ENCODE measurements around the gene SF3B2.
"Not testable (repeated sequence)": the region's sequence is repeated elsewhere in the genome, so short reads cannot be mapped to it uniquely, and the experiment has no call there.

SF3B2 gene

DNA sequence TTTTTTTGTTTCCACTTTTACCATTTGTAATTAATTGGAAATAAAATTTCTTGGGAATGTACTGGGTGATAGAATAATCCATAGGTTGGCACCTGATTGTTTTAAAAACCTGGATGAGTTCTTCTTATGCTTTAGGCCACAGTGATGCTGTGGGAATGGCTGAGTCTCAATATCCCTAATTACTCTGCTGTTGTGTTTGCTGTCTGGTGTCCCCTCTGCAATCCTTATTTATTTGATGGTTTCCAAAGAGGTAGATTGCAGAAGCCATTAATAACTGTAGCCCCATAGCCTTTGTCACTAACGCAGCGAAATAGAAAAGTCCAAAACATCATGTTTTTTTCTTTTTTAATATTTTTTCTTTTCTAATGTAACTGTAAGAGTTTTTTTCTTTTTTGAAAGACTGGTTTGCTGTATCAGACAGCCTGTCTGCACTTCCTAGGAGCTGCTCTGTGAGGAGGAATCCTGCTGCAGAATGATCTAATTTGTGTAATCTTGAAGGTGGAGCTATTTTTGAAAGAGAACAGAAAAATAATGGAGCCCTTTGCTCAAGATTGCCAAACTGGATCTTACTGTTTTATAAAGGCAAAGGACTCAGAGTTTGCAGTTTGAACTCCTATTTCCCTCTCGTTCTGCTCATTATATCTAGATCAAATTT, 32.8 kb downstream of the SF3B2 start:
- no peak overlapping the region for H3K27ac ChIP-seq
- peaks cover 39% of the 10 kb centered on the region for H3K4me1 ChIP-seq (ENCODE audit: low read depth, poor library complexity, severe bottlenecking)
- TF ChIP-seq, protein P1, sequence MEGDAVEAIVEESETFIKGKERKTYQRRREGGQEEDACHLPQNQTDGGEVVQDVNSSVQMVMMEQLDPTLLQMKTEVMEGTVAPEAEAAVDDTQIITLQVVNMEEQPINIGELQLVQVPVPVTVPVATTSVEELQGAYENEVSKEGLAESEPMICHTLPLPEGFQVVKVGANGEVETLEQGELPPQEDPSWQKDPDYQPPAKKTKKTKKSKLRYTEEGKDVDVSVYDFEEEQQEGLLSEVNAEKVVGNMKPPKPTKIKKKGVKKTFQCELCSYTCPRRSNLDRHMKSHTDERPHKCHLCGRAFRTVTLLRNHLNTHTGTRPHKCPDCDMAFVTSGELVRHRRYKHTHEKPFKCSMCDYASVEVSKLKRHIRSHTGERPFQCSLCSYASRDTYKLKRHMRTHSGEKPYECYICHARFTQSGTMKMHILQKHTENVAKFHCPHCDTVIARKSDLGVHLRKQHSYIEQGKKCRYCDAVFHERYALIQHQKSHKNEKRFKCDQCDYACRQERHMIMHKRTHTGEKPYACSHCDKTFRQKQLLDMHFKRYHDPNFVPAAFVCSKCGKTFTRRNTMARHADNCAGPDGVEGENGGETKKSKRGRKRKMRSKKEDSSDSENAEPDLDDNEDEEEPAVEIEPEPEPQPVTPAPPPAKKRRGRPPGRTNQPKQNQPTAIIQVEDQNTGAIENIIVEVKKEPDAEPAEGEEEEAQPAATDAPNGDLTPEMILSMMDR (conservative IDR thresholded peaks at IDR 0.05; ENCODE audit: low read depth, low read length) = no peak

DNA sequence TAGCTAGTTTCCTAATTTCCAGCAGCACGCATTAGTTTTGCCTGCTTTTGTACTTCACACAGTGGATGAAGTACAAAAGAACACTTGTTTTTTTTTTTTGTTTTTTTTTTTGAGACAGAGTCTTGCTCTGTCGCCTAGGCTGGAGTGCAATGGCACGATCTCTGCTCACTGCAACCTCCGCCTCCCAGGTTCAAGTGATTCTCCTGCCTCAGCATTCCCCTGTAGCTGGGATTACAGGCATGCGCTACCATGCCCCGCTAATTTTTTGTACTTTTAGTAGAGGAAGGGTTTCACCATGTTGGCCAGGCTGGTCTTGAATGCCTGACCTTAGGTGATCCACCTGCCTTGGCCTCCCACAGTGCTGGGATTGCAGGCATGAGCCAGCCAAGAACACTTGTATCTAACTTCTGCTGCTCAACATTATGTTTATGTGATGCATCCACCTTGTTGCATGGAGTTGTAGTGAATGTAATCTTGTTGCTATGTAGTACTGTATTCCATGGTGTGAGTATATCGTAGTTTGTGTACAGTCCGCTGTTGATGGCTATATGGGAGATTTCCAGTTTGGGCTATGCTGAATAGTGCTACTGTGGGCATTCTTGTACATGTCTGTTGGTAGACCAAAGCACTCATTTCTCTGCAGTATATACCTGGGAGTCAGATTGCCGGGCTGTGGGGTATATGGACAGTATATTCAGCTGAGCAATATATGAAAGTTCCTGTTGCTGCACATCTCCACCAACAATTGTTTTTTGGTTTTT, 35.2 kb downstream of the SF3B2 start:
- Histone ChIP-seq H3K9ac (no peak overlapping the region), H3K4me3 (IDR thresholded peaks at IDR 0.05; ENCODE audit: insufficient read depth, low read depth, low read length) (no peak overlapping the region), H3K27ac (no peak overlapping the region), H3K79me2 (ENCODE audit: insufficient read depth, low read depth) (peaks cover 42% of the 10 kb centered on the region; the same call in 1 of the 2 replicates), H3K4me2 (no peak overlapping the region), H3K36me3 (ENCODE audit: insufficient read depth) (no peaks in the 10 kb centered on the region), H3K27me3 (ENCODE audit: insufficient read depth, low read depth) (no peaks in the 10 kb centered on the region), H3K4me1 (ENCODE audit: low read depth, poor library complexity, severe bottlenecking) (peaks cover 15% of the 10 kb centered on the region), H4K20me1 (ENCODE audit: insufficient read depth) (0 out of 2 replicates have a peak, but pooled peaks cover 9% of the 10 kb centered on the region), H2AFZ (ENCODE audit: low read depth) (no peak overlapping the region)
- TF ChIP-seq, protein P1 (conservative IDR thresholded peaks at IDR 0.05; ENCODE audit: low read depth, low read length) = no peak

More for the DNA sequence above, 32.8 kb downstream of the SF3B2 start:
- Histone ChIP-seq H3K9ac (no peak overlapping the region), H4K20me1 (ENCODE audit: insufficient read depth) (0 out of 2 replicates have a peak, but pooled peaks cover 9% of the 10 kb centered on the region), H3K79me2 (ENCODE audit: insufficient read depth, low read depth) (peaks cover 62% of the 10 kb centered on the region), H2AFZ (ENCODE audit: low read depth) (no peak overlapping the region), H3K4me3 (IDR thresholded peaks at IDR 0.05; ENCODE audit: insufficient read depth, low read depth, low read length) (no peak overlapping the region), H3K27me3 (ENCODE audit: insufficient read depth, low read depth) (no peaks in the 10 kb centered on the region), H3K4me2 (no peak overlapping the region), H3K36me3 (ENCODE audit: insufficient read depth) (no peaks in the 10 kb centered on the region)

DNA sequence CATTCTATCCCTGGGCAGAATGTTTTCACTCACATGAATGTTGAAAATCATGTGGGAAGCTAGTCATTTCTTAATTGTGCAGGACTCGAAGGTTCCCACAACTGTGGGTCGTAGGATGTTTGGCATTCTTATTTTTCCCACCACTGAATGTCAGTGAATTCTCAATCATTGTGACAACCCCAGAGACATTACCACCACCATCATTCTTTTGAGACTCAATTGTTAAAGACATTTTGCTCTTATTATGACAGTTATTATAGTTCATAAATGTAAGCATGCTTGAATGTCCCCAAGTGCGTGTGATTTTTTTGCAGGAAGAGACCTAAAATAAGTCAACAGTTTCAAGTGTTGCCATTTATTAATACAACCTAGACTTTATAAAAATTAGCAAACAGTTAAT, 36.9 kb downstream of the SF3B2 start:
- Histone ChIP-seq H3K27me3 (ENCODE audit: insufficient read depth, low read depth) (no peaks in the 10 kb centered on the region), H3K4me3 (IDR thresholded peaks at IDR 0.05; ENCODE audit: insufficient read depth, low read depth, low read length) (no peak overlapping the region), H3K4me1 (ENCODE audit: low read depth, poor library complexity, severe bottlenecking) (no peaks in the 10 kb centered on the region), H3K79me2 (ENCODE audit: insufficient read depth, low read depth) (peaks cover 25% of the 10 kb centered on the region; the same call in 1 of the 2 replicates), H3K27ac (no peak overlapping the region), H3K4me2 (no peak overlapping the region), H3K9ac (no peak overlapping the region), H3K36me3 (ENCODE audit: insufficient read depth) (no peaks in the 10 kb centered on the region), H2AFZ (ENCODE audit: low read depth) (no peak overlapping the region), H4K20me1 (ENCODE audit: insufficient read depth) (0 out of 2 replicates have a peak, but pooled peaks cover 9% of the 10 kb centered on the region)
- TF ChIP-seq, protein P1 (conservative IDR thresholded peaks at IDR 0.05; ENCODE audit: low read depth, low read length) = no peak

DNA sequence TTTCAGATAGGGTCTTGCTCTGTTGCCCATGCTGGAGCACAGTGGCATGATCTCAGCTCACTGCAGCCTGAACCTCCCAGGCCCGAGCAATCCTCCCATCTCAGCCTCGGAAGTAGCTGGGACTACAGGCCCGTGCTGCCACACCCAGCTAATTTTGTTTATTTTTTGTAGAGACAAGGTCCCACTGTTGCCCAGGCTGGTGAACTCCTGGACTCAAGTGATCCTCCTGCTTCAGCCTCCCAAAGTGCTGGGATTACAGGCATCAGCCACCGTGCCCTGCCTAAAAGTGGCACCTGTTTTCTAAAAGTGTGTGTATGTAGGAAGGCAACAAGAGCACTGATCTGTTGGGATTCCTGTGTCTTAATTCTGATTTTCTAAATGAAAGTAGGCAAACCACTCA, 38.1 kb downstream of the SF3B2 start:
- no peak overlapping the region for H3K4me3 ChIP-seq (IDR thresholded peaks at IDR 0.05; ENCODE audit: insufficient read depth, low read depth, low read length)
- H3K27ac ChIP-seq = no peak overlapping the region
- peaks cover 25% of the 10 kb centered on the region; the same call in 1 of the 2 replicates for H3K79me2 ChIP-seq (ENCODE audit: insufficient read depth, low read depth)
- no peak overlapping the region for H3K9ac ChIP-seq
- no peaks in the 10 kb centered on the region for H3K27me3 ChIP-seq (ENCODE audit: insufficient read depth, low read depth)
- TF ChIP-seq, protein P1 (conservative IDR thresholded peaks at IDR 0.05; ENCODE audit: low read depth, low read length) = no peak
- H3K36me3 ChIP-seq (ENCODE audit: insufficient read depth) = no peaks in the 10 kb centered on the region
- no peak overlapping the region for H3K4me2 ChIP-seq
- no peaks in the 10 kb centered on the region for H3K4me1 ChIP-seq (ENCODE audit: low read depth, poor library complexity, severe bottlenecking)
- H4K20me1 ChIP-seq (ENCODE audit: insufficient read depth) = 0 out of 2 replicates have a peak, but pooled peaks cover 2% of the 10 kb centered on the region
- H2AFZ ChIP-seq (ENCODE audit: low read depth) = no peak overlapping the region

DNA sequence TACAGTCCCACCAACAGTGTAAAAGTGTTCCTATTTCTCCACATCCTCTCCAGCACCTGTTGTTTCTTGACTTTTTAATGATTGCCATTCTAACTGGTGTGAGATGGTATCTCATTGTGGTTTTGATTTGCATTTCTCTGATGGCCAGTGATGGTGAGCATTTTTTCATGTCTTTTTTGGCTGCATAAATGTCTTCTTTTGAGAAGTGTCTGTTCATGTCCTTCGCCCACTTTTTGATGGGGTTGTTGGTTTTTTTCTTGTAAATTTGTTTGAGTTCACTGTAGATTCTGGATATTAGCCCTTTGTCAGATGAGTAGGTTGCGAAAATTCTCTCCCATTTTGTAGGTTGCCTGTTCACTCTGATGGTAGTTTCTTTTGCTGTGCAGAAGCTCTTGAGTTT, 40.0 kb downstream of the SF3B2 start:
- H2AFZ ChIP-seq (ENCODE audit: low read depth) = not testable (repeated sequence)
- H3K79me2 ChIP-seq (ENCODE audit: insufficient read depth, low read depth) = peaks cover 19% of the 10 kb centered on the region; the same call in 1 of the 2 replicates

DNA sequence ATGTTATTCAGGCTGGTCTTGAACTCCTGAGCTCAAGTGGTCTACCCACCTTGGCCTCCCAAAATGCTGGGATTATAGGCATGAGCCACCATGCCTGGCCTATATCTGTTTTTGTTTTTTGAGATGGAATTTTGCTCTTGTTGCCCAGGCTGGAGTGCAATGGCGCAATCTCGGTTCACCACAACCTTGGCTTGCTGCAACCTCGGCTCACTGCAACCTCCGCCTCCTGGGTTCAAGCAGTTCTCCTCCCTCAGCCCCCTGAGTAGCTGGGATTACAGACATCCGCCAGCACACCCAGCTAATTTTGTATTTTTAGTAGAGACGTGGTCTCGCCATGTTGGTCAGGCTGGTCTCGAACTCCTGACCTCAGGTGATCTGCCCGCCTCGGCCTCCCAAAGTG, 47.6 kb downstream of the SF3B2 start:
- H3K4me3 ChIP-seq (IDR thresholded peaks at IDR 0.05; ENCODE audit: insufficient read depth, low read depth, low read length); H3K27ac ChIP-seq; H3K9ac ChIP-seq; H3K4me2 ChIP-seq; H2AFZ ChIP-seq (ENCODE audit: low read depth); H4K20me1 ChIP-seq (ENCODE audit: insufficient read depth); H3K36me3 ChIP-seq (ENCODE audit: insufficient read depth); H3K4me1 ChIP-seq (ENCODE audit: low read depth, poor library complexity, severe bottlenecking); H3K27me3 ChIP-seq (ENCODE audit: insufficient read depth, low read depth): not testable (repeated sequence)
- H3K79me2 ChIP-seq (ENCODE audit: insufficient read depth, low read depth) = peaks cover 12% of the 10 kb centered on the region; the same call in 1 of the 2 replicates

More for the DNA sequence above, 40.0 kb downstream of the SF3B2 start:
- not testable (repeated sequence) for H3K4me1 ChIP-seq (ENCODE audit: low read depth, poor library complexity, severe bottlenecking); H3K9ac ChIP-seq; H4K20me1 ChIP-seq (ENCODE audit: insufficient read depth); H3K27me3 ChIP-seq (ENCODE audit: insufficient read depth, low read depth); H3K36me3 ChIP-seq (ENCODE audit: insufficient read depth); H3K4me2 ChIP-seq; H3K27ac ChIP-seq; H3K4me3 ChIP-seq (IDR thresholded peaks at IDR 0.05; ENCODE audit: insufficient read depth, low read depth, low read length)
